Putamen (tissue), 1 donor: ENCODE data around the gene WDR27.
"Not testable (repeated sequence)": the region's sequence is repeated elsewhere in the genome, so short reads cannot be mapped to it uniquely, and the experiment has no call there.

Experiments used
- DNase-seq: peaks from one replicate; pipeline ENCODE4 v3.0.0-alpha.2; 2016; ENCODE audit warnings: low spot score

The WDR27 gene

GRCh38 chr6:169661391-169661756, 40.5 kb downstream of the WDR27 start:
- DNase-seq, result no peak

- no peak for DNase-seq
Measured at GRCh38 chr6:169660751-169661390, 41.0 kb downstream of the WDR27 start.

GRCh38 chr6:169659820-169660610, 41.8 kb downstream of the WDR27 start:
- no peak for DNase-seq

GRCh38 chr6:169657284-169657610, 44.6 kb downstream of the WDR27 start:
- DNase-seq, result no peak

- DNase-seq, result no peak
Measured at GRCh38 chr6:169656546-169657283, 45.1 kb downstream of the WDR27 start.

DNA sequence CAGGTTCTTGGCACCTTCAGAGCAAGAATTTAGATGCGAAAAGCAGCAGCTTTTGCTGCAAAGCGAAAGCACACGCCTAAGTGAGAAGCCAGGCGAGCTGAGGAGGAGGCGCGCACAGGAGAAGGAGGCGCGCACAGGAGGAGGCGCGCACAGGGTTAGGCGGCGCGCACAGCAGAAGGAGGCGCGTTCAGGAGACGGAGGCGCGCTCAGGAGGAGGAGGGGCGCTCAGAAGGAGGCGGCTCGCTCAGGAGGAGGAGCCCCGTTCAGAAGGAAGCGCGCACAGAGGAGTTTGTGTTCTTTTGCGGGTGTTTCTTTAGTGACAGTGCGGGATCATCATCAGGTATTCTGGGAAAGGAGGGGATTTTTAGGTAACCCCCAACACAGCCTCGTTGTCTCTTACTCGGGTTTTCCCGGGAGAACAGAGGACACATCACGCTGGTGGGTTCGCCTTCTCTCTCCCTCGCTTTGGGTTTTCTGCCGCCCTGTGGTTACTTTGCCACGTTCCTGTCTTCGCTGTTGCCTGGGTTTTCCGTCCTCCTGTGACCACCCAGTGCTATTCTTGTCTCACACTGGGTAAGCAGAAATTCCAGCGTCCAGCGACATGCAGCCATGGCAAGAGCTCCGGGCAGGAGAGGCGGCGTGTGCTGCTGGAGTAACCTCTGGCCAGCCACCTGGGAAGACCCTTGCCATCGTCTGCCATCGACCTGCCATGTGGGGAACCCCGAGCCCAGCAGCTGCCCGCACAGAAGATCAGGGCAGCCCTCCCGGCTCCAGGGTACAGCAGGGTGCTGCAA, 47.0 kb downstream of the WDR27 start:
- peak; percentile 75 for DNase-seq

DNA sequence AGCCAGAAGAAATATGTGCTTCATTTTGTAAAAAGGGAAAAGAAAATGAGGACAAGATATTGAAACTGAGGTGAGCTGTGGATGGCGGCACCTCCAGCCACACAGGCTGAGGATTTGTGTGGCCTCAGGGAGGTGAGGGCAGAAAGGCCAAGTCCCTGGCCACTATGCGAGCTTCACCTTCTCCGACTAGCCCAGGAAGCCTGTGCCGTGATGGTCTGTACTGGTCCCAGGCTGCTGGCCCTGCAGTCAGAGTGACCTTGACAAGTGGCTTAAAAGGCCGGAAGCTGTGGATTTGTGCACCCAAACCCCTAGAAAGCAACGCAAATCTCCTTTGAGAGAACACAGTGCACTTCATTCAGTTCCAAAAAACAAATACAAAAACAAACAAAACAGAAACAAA, 48.1 kb downstream of the WDR27 start:
- no peak for DNase-seq

- DNase-seq, result no peak
Measured at GRCh38 chr6:169652896-169653295, 48.9 kb downstream of the WDR27 start.

GRCh38 chr6:169651498-169651897, 50.3 kb downstream of the WDR27 start:
- DNase-seq, result no peak

DNA sequence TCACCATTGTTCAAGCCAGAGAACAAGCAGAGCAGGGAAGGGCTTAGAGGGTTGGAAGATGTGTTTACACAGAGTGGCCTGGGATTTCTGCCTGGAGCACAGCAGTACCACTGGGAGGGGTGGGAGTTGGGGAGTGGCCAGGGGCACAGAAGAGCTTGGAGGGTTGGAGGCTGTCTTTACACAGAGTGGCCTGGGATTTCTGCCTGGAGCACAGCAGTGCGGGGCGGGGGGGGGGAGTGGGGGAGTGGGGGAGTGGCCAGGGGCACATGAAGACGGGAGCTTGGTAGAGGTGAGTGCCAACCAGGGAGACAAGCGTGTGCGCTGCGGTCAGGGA, 50.9 kb downstream of the WDR27 start:
- DNase-seq, result no peak

- DNase-seq, result no peak
Measured at GRCh38 chr6:169650241-169650958, 51.4 kb downstream of the WDR27 start.

DNA sequence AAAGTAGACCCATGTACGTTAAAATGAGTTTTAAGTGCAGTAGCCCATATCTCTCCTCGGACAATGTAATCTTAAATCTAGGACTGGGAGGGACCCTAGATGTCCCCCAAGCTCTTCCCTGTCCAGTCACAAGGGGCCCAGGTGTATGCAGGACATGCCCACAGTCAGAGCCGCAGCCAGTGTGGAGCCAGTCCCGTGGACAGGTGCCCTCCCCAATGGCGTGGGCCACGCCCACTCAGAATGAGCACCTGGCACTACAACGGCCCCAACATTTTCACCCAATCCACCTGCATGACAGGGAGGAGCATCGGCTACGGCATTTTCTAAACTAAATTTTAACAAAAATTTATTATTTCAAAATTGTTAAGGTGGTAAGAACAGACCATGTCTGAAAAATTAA, 53.2 kb downstream of the WDR27 start:
- DNase-seq, result no peak

DNA sequence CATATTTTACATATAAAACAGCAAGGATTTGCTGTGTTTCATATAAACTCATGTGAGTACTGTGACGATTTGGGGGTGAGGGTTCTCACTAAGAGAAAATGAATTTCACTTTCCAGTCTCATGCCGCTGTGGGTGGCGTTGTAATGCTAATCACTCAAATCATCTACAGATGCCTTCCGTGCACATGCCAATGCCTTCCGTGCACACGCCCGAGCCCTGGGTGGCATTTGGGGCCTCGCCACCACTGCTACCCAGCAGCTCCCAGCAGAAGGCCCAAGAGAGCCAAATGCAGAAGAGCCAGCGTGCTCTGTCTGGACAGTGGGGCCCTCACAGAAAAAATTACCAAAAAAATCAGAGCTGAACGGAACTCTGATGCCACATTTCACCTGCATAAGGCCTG, 53.7 kb downstream of the WDR27 start:
- no peak for DNase-seq

DNA sequence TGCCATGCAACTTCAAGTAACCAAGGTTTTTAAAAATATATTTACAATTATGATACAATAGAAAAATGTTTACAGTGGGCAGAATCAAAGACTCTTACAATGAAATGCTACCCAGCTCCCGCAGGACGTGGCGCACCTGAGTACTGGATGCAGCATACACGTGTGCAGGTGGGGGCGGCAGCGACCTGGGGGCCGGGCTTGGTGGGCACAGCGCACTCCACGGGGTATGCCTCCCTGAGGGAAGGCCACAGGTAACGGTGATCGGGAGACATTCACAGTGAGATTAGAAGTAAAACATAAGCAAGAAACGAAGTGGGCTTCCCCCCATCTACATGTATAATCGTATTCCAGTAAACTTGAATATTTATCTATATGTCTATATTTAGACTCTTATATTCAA, 54.2 kb downstream of the WDR27 start:
- no peak for DNase-seq

GRCh38 chr6:169646906-169647567, 54.8 kb downstream of the WDR27 start:
- DNase-seq, result no peak

DNA sequence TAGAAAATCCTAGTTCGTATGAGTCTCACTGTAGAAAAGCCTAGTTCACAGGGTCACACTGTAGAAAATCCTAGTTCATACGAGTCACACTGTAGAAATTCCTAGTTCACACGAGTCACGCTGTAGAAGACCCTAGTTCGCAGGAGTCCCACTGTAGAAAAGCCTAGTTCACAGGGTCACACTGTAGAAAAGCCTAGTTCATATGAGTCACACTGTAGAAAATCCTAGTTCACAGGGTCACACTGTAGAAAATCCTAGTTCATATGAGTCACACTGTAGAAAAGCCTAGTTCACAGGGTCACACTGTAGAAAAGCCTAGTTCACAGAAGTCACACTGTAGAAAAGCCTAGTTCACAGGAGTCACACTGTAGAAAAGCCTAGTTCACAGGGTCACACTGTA, 56.4 kb downstream of the WDR27 start:
- DNase-seq, result not testable (repeated sequence)

- no peak for DNase-seq
Measured at GRCh38 chr6:169643521-169643920, 58.3 kb downstream of the WDR27 start.

DNA sequence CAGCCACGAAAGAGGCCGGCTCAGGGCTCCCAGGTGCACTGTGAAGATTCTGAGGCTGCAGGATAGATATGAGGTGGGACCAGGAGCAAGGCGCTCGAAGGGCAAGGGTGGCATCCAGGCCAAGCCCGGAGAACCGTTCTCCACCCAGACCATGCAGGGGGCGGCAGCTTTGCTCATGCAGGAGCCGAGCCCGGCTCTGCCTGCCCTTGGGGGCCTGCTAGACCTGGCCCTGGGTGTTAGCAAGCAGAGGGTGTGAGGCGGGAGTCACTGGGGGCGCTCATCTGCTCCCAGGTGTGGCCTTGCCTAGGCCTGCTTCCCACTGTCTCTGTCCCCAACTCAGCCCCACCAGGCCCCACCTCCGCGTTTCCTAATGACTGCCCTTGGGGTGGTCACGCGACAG, 59.4 kb downstream of the WDR27 start:
- no peak for DNase-seq

- no peak for DNase-seq
Measured at GRCh38 chr6:169641461-169642085, 60.3 kb downstream of the WDR27 start.

DNA sequence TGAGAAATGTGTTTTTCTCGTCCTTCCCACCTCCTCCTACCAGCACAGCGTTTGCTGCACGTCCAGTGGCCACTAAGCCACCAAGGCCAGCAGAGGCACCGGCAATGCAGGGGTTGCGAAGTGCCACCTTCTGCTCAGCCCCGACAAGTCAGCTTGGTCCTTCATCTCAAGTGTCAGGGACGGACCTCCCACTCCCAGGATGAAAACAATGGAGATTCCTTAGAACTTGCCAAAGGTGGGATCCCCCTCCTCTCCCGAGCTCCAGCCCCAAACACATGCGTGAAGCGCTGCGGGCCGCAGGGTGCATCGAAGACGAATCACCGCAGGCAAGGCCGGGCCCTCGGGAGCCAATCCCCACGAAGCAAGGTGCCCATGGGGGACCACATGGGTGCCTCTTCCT, 60.8 kb downstream of the WDR27 start:
- no peak for DNase-seq

DNA sequence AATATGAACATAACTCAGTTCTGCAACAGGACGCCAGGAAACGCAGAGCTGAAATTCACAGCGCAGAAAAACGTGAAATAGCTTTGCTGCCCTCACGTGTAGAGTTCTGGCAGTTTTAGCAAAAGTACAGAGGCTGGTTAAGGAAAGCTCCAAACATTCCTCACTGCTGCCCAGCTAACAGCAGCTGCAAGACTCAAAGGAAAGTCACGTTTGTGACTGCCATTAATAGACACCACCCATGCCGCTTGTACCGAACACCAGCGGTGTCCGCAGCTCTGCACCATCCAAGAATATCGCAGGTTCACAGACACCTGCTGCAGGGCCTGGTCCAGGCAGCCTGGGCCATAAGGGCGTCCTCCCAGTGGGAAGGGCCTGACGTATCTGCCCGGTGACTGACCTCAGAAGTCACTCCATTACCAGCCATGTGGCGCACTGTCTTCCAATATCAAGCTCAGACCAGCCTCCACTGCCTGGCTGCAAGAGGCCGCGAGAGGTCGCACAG, 61.4 kb downstream of the WDR27 start:
- no peak for DNase-seq
